ENCODE data around the gene AXL.

AXL gene

GRCh38 chr19:41308450-41309179 lies 89.6 kb downstream of the AXL start:
- DNase-seq (ENCODE audit: low read depth in 2 of 2), result peak; percentile 79 to 91

- DNase-seq (ENCODE audit: low read depth in 2 of 2), result no peak
Observed at GRCh38 chr19:41309180-41310032, 90.4 kb downstream of the AXL start.

GRCh38 chr19:41310033-41310831 lies 91.2 kb downstream of the AXL start, which contains the start of gene CCDC97:
TSS of gene CCDC97 (plus strand) at chr19:41310172. CDS start at chr19:41310311, 139 bp downstream.
- DNase-seq (ENCODE audit: low read depth in 2 of 2), result peak; percentile 76 to 85

- no peak for DNase-seq (ENCODE audit: low read depth in 2 of 2)
Observed at GRCh38 chr19:41311072-41311471, 92.0 kb downstream of the AXL start.
